HS-27A (cell line): ENCODE data around the gene CAMSAP2.
"Not testable (repeated sequence)": the region's sequence is repeated elsewhere in the genome, so short reads cannot be mapped to it uniquely, and the experiment has no call there.

Source experiments
- DNase-seq: peaks from one replicate; pipeline ENCODE4 v3.0.0-alpha.2; 2012; ENCODE audit warnings: low read depth, missing footprints

CAMSAP2 gene

GRCh38 chr1:200780545-200781369 is 42.1 kb downstream of the CAMSAP2 start:
- no peak for DNase-seq

- no peak for DNase-seq
Observed at GRCh38 chr1:200783926-200784325, 45.2 kb downstream of the CAMSAP2 start.

GRCh38 chr1:200784576-200784975 is 45.9 kb downstream of the CAMSAP2 start:
- no peak for DNase-seq

- no peak for DNase-seq
Observed at GRCh38 chr1:200786788-200787187, 48.1 kb downstream of the CAMSAP2 start.

GRCh38 chr1:200787896-200788387 is 49.2 kb downstream of the CAMSAP2 start:
- no peak for DNase-seq

GRCh38 chr1:200791012-200791411 is 52.3 kb downstream of the CAMSAP2 start:
- not testable (repeated sequence) for DNase-seq

- DNase-seq = no peak
Observed at GRCh38 chr1:200793677-200794076, 55.0 kb downstream of the CAMSAP2 start.

- no peak for DNase-seq
Observed at GRCh38 chr1:200794506-200795065, 55.9 kb downstream of the CAMSAP2 start.

GRCh38 chr1:200795156-200795555 is 56.5 kb downstream of the CAMSAP2 start:
- no peak for DNase-seq

- DNase-seq = no peak
Observed at GRCh38 chr1:200802042-200802441, 63.3 kb downstream of the CAMSAP2 start.

- peak; percentile 30 for DNase-seq
Observed at GRCh38 chr1:200802865-200803512, 64.3 kb downstream of the CAMSAP2 start.

GRCh38 chr1:200805719-200806118 is 67.0 kb downstream of the CAMSAP2 start:
- DNase-seq = no peak

GRCh38 chr1:200808846-200809245 is 70.2 kb downstream of the CAMSAP2 start:
- DNase-seq = no peak

- no peak for DNase-seq
Observed at GRCh38 chr1:200811704-200812103, 73.0 kb downstream of the CAMSAP2 start.

- not testable (repeated sequence) for DNase-seq
Observed at GRCh38 chr1:200816624-200817224, 78.0 kb downstream of the CAMSAP2 start.

GRCh38 chr1:200818248-200818647 is 79.6 kb downstream of the CAMSAP2 start:
- DNase-seq = no peak

GRCh38 chr1:200819726-200820125 is 81.0 kb downstream of the CAMSAP2 start:
- no peak for DNase-seq

- DNase-seq = no peak
Observed at GRCh38 chr1:200831091-200831490, 92.4 kb downstream of the CAMSAP2 start.

- no peak for DNase-seq
Observed at GRCh38 chr1:200834383-200834782, 95.7 kb downstream of the CAMSAP2 start.

GRCh38 chr1:200836213-200836612 is 97.5 kb downstream of the CAMSAP2 start:
- no peak for DNase-seq

GRCh38 chr1:200837931-200838571 is 99.4 kb downstream of the CAMSAP2 start:
- no peak for DNase-seq
